Measurements from ENCODE around the gene HHATL.

Gene HHATL

GRCh38 chr3:42733501-42734262, 31.1 kb upstream of the HHATL start:
- TF ChIP-seq, protein P1, sequence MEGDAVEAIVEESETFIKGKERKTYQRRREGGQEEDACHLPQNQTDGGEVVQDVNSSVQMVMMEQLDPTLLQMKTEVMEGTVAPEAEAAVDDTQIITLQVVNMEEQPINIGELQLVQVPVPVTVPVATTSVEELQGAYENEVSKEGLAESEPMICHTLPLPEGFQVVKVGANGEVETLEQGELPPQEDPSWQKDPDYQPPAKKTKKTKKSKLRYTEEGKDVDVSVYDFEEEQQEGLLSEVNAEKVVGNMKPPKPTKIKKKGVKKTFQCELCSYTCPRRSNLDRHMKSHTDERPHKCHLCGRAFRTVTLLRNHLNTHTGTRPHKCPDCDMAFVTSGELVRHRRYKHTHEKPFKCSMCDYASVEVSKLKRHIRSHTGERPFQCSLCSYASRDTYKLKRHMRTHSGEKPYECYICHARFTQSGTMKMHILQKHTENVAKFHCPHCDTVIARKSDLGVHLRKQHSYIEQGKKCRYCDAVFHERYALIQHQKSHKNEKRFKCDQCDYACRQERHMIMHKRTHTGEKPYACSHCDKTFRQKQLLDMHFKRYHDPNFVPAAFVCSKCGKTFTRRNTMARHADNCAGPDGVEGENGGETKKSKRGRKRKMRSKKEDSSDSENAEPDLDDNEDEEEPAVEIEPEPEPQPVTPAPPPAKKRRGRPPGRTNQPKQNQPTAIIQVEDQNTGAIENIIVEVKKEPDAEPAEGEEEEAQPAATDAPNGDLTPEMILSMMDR (conservative IDR thresholded peaks at IDR 0.05): no peak

GRCh38 chr3:42732829-42733459, 30.3 kb upstream of the HHATL start:
- TF ChIP-seq, protein P1 (conservative IDR thresholded peaks at IDR 0.05): no peak
- H3K27ac ChIP-seq: no peak overlapping the region

More at GRCh38 chr3:42733501-42734262, 31.1 kb upstream of the HHATL start:
- no peak overlapping the region for H3K27ac ChIP-seq

GRCh38 chr3:42732196-42732828, 29.7 kb upstream of the HHATL start:
- TF ChIP-seq, protein P1 (conservative IDR thresholded peaks at IDR 0.05): no peak
- H3K27ac ChIP-seq: no peak overlapping the region

GRCh38 chr3:42731476-42732195, 29.0 kb upstream of the HHATL start:
- H3K27ac ChIP-seq: no peak overlapping the region
- TF ChIP-seq, protein P1 (conservative IDR thresholded peaks at IDR 0.05): no peak

GRCh38 chr3:42730706-42731420, 28.3 kb upstream of the HHATL start:
- TF ChIP-seq, protein P1 (conservative IDR thresholded peaks at IDR 0.05): no peak
- H3K27ac ChIP-seq: no peak overlapping the region

- H3K27ac ChIP-seq: no peak overlapping the region
- TF ChIP-seq, protein P1 (conservative IDR thresholded peaks at IDR 0.05): no peak
Observed at GRCh38 chr3:42730294-42730693, 27.7 kb upstream of the HHATL start.
